Measurements from ENCODE around the gene C16orf54.

GRCh38 chr16:29745121-29745852 is 503 bp downstream of the C16orf54 start:
- no peak for TF ChIP-seq RCOR1 (IDR thresholded peaks at IDR 0.05; ENCODE audit: insufficient replicate concordance, low read length)
- TF ChIP-seq FOS (IDR thresholded peaks at IDR 0.05; ENCODE audit: low read depth, low read length): no peak
- no peak for TF ChIP-seq CTCF (conservative IDR thresholded peaks at IDR 0.05; ENCODE audit: low read depth, low read length)
- no peak for TF ChIP-seq ELK1 (IDR thresholded peaks at IDR 0.05; ENCODE audit: borderline replicate concordance, low read depth, low read length)
- no peak for TF ChIP-seq POLR2A (IDR thresholded peaks at IDR 0.05; ENCODE audit: low read depth, low read length)
- TF ChIP-seq SMC3 (IDR thresholded peaks at IDR 0.05; ENCODE audit: low read depth, low read length): no peak
- no peak for TF ChIP-seq MXI1 (IDR thresholded peaks at IDR 0.05; ENCODE audit: borderline replicate concordance, low read depth, low read length)
- TF ChIP-seq USF2 (IDR thresholded peaks at IDR 0.05; ENCODE audit: low read depth, low read length): no peak

All from IMR-90 (cell line).